Ascending aorta (tissue), 2 donors: ENCODE data around the gene TMC3. TPM values are rescaled to one million over a fixed set of nuclear protein-coding genes. Genes with fewer than 3 reads are reported as not detected.

Source experiments
- DNase-seq, 2 donors: peaks; one replicate each; pipeline ENCODE4 v3.0.0-alpha.2; 2019; ENCODE audit warnings: low spot score in 2 of 2
- H3K27ac ChIP-seq, 2 donors: fragments of 200-600 bp; sonication (generic); one replicate each; pipeline ENCODE4 v1.5.1; 2016 to 2017; ENCODE audit warnings: mild to moderate bottlenecking in 1 of 2
- H3K27me3 ChIP-seq: fragments of 200-600 bp; sonication (generic); one replicate; pipeline ENCODE4 v1.5.1; 2017
- H3K36me3 ChIP-seq, 2 donors: fragments of 200-600 bp; sonication (generic); one replicate each; pipeline ENCODE4 v1.5.1; 2016
- H3K4me1 ChIP-seq, 2 donors: fragments of 200-600 bp; sonication (generic); one replicate each; pipeline ENCODE4 v1.5.1; 2016 to 2017; ENCODE audit warnings: mild to moderate bottlenecking in 1 of 2
- H3K4me3 ChIP-seq, 2 donors: fragments of 200-600 bp; sonication (generic); one replicate each; pipeline ENCODE4 v1.5.1; 2016 to 2017; ENCODE audit warnings: mild to moderate bottlenecking in 1 of 2
- H3K9me3 ChIP-seq, 2 donors: fragments of 200-600 bp; sonication (generic); one replicate each; pipeline ENCODE4 v1.5.1; 2016
- intact Hi-C: fragments of 100-400 bp; cut with DNase I; formaldehyde crosslinking; loops from one replicate; pipeline ENCODE4 v1.15.1; 2023
- total RNA-seq: library from RNA; depleted of rRNA; stranded (reverse); fragments of >200 nt; gene quantifications from one replicate; pipeline ENCODE4 v1.1.0, GENCODE V29; 2016
- TF ChIP-seq, protein P1 (sequence below), 3 experiments: fragments of 200-600 bp in 2 of 3; fragments of 450-650 bp in 1 of 3; sonication (generic) in 2 of 3; IDR thresholded peaks; one replicate each; pipeline ENCODE4 v1.5.1; 2016 to 2019; ENCODE audit warnings: antibody characterized with exemption in 3 of 3, mild to moderate bottlenecking in 1 of 3, moderate library complexity in 1 of 3

The TMC3 gene
- total RNA-seq, 1 donor from 2014 or later = not detected

DNA sequence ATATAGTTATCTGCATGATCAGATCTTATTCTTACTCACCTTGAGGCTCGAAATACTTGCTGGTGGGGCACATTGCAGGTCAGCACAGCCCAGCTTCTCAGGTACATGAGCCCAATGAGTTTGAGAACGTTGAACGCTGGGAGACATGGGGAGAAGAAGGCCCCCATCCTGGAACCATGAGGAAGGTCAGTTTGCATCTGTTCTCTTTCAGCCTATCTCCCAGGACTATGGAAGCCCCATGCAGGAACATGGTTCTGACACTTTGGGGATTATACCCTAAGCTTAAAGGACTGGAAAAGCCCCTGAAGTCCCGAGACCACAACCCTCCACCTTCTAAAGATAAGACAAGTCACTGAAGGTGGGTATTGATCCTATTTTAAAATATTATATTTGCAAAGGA, 32.7 kb downstream of the TMC3 start:
- TF ChIP-seq, protein P1, sequence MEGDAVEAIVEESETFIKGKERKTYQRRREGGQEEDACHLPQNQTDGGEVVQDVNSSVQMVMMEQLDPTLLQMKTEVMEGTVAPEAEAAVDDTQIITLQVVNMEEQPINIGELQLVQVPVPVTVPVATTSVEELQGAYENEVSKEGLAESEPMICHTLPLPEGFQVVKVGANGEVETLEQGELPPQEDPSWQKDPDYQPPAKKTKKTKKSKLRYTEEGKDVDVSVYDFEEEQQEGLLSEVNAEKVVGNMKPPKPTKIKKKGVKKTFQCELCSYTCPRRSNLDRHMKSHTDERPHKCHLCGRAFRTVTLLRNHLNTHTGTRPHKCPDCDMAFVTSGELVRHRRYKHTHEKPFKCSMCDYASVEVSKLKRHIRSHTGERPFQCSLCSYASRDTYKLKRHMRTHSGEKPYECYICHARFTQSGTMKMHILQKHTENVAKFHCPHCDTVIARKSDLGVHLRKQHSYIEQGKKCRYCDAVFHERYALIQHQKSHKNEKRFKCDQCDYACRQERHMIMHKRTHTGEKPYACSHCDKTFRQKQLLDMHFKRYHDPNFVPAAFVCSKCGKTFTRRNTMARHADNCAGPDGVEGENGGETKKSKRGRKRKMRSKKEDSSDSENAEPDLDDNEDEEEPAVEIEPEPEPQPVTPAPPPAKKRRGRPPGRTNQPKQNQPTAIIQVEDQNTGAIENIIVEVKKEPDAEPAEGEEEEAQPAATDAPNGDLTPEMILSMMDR (IDR thresholded peaks at IDR 0.05) = no peak

DNA sequence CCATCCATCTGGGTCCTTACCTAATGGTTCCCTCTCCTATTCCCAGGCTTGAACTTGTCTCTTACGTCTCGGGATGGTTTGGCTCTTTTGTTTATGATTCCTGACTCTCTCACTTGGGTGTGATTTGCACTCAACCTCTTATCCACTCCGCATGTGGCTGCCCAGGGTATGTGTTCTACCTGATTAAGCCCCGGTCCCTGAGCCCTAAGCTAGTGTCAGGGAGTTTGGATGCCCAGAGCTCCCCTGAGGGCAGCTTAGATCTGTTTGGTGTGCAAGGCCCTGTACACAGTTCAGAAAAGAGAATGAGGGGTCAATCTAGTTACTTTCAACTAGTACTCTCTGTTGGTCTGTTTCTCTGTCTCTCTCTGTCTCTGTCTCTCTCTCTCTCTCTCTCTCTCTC, 34.2 kb downstream of the TMC3 start:
- Histone ChIP-seq H3K36me3 (no peaks in the 10 kb centered on the region), H3K4me3 (no peak overlapping the region), H3K9me3 (no peaks in the 10 kb centered on the region), H3K4me1 (peaks cover 14% of the 10 kb centered on the region in 2 donors), H3K27me3 (no peaks in the 10 kb centered on the region), H3K27ac (no peak overlapping the region)
- intact Hi-C loops = loop anchor here (10.0 kb wide), 1 partner anchor 855 kb away; no protein-coding TSS in a partner anchor
- TF ChIP-seq, protein P1 (IDR thresholded peaks at IDR 0.05) = no peak
- DNase-seq = no peak

More for the DNA sequence above, 32.7 kb downstream of the TMC3 start:
- no peak for DNase-seq
- no peaks in the 10 kb centered on the region for H3K36me3 ChIP-seq
- H3K27ac ChIP-seq = no peak overlapping the region
- H3K9me3 ChIP-seq = no peaks in the 10 kb centered on the region
- intact Hi-C loops = no loop called here
- H3K27me3 ChIP-seq = no peaks in the 10 kb centered on the region
- H3K4me3 ChIP-seq = no peak overlapping the region
- H3K4me1 ChIP-seq = peaks cover 14% of the 10 kb centered on the region in 2 donors

DNA sequence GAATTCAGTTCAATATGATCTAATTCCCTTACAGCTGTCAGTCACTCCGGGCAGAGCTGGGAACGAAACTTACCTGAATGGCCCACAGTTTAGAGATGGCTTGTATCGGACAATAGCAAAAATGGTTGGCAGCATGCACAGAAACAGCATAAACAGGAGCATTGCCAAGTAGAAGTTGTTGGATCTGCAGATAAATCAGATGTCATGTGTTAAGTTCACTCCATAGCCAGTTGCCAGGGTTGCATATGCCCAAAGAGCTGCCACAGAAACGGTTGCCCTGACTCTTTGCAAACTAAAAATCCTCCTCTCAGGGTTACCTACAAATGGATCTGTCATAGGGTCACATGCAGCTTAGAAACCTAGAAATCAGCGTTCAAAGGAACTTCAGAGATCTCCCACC, 34.7 kb downstream of the TMC3 start:
- H3K27me3 ChIP-seq = no peaks in the 10 kb centered on the region
- H3K36me3 ChIP-seq = no peaks in the 10 kb centered on the region
- intact Hi-C loops = loop anchor here (10.0 kb wide), 1 partner anchor 855 kb away; no protein-coding TSS in a partner anchor
- H3K27ac ChIP-seq = no peak overlapping the region
- peaks cover 14% of the 10 kb centered on the region in 2 donors for H3K4me1 ChIP-seq
- no peaks in the 10 kb centered on the region for H3K9me3 ChIP-seq
- TF ChIP-seq, protein P1 (IDR thresholded peaks at IDR 0.05) = no peak
- H3K4me3 ChIP-seq = no peak overlapping the region
- DNase-seq = no peak

DNA sequence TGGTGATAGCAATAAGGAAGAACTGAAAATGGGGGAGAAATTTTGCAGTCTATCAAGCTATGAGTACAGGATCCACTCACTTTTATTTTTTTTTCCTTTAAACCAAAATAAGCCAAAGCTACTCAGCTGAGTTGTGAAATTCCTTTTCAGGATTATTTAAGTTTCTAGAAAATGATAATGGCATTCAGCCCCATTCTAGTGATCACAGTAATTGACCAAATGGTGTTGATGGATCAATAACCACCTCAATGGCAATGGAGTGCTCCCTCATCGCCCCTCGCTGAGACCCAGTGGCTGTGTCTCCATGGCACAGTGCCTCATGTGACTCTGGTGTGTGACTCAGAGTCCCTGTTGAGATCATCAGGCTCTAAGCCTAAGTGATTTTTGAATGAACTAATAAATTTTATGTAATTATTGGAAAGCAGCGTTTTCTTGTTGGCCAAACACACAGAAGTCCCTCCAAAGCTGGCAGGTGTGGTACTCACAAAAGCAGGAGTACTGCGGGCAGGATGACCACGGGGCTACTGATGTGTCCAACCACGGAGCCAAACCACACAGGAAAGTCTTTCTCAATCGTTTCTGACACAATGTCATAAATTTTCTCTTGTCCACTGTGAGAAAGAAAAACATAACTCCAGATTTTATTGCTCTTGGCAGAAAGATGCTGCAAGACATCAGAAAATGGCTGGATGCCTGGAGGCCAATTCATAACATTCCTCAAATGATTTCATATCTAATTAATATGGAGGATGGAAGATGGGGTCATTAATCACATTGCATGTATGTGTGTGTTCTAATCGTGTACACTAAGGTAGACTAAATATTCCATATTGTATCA, 35.6 kb downstream of the TMC3 start:
- TF ChIP-seq, protein P1 (IDR thresholded peaks at IDR 0.05) = no peak
- Histone ChIP-seq H3K27ac (peak overlapping the region; percentile 17 to 72), H3K27me3 (no peaks in the 10 kb centered on the region), H3K4me1 (peaks cover 14% of the 10 kb centered on the region in 2 donors), H3K4me3 (peak overlapping the region in 1 of 2 donors; percentile 29), H3K36me3 (no peaks in the 10 kb centered on the region), H3K9me3 (no peaks in the 10 kb centered on the region)
- intact Hi-C loops = loop anchor here (1.0 to 10.0 kb wide), 3 partner anchors 14 to 854 kb away; partner anchors contain the start of gene STARD5
- peak in 1 of 2 donors; percentile 83 for DNase-seq

DNA sequence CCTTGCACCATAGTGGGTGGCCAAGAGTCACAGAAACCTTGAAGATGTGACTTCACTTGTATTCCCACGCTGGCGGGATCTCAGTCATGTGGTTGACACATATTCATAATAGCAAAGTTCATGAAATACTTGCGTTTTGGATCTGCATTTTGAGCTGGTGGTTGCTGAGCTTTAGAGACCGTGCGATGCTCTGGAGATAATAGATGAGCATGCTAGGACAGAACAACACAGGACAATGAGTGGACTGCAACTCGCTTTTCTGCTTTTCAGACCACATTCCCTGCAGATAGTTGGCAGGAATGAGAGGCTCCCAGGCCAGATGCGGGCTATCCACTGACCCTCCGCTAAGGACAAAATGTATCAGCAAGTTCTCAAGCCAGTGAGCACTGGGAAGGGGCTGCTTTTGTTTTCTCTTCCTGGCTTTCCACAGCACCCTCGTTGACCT, 36.3 kb downstream of the TMC3 start:
- peaks cover 14% of the 10 kb centered on the region in 2 donors for H3K4me1 ChIP-seq
- no peaks in the 10 kb centered on the region for H3K9me3 ChIP-seq
- peak overlapping the region in 1 of 2 donors; percentile 29 for H3K4me3 ChIP-seq
- TF ChIP-seq, protein P1 (IDR thresholded peaks at IDR 0.05) = no peak
- H3K27me3 ChIP-seq = no peaks in the 10 kb centered on the region
- H3K36me3 ChIP-seq = no peaks in the 10 kb centered on the region
- intact Hi-C loops = loop anchor here (1.0 to 10.0 kb wide), 3 partner anchors 13 to 853 kb away; partner anchors contain the start of gene STARD5
- DNase-seq = no peak
- H3K27ac ChIP-seq = peak overlapping the region; percentile 17 to 72
